Measurements from ENCODE around the gene TSC1. TPM values are rescaled to one million over a fixed set of nuclear protein-coding genes. Genes with fewer than 3 reads are reported as not detected.

TSC1 gene
- total RNA-seq, 1 donor from 2014 or later = 31.7 TPM

DNA sequence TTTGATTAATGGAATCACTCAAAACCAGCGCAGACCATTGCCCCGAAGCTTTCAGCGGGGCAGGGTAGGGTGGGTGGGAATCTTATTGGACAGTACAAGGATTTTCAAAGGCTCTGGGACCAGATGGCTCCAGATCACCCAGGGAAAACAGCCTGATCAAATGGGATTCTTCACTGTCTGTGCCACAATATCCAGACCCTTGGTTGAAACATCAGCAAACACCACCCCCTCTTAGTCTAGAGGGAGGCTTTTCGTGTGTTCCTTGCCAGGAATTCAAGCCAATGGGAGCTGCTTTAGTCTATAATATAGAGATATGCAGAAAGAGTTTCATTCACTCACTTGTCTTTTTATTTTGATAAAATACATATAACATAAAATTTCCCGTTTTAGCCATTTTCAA, 35.7 kb upstream of the TSC1 start:
- H3K27me3 ChIP-seq (ENCODE audit: control insufficient read depth, insufficient read depth, low read length) = peaks cover 37% of the 10 kb centered on the region
- TF ChIP-seq, protein P1, sequence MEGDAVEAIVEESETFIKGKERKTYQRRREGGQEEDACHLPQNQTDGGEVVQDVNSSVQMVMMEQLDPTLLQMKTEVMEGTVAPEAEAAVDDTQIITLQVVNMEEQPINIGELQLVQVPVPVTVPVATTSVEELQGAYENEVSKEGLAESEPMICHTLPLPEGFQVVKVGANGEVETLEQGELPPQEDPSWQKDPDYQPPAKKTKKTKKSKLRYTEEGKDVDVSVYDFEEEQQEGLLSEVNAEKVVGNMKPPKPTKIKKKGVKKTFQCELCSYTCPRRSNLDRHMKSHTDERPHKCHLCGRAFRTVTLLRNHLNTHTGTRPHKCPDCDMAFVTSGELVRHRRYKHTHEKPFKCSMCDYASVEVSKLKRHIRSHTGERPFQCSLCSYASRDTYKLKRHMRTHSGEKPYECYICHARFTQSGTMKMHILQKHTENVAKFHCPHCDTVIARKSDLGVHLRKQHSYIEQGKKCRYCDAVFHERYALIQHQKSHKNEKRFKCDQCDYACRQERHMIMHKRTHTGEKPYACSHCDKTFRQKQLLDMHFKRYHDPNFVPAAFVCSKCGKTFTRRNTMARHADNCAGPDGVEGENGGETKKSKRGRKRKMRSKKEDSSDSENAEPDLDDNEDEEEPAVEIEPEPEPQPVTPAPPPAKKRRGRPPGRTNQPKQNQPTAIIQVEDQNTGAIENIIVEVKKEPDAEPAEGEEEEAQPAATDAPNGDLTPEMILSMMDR (IDR thresholded peaks at IDR 0.05; ENCODE audit: insufficient read depth, low read length, poor library complexity, severe bottlenecking) = no peak
- no peak overlapping the region for H3K4me3 ChIP-seq (ENCODE audit: low read depth, low read length)
- H3K36me3 ChIP-seq (ENCODE audit: control insufficient read depth, insufficient read depth, low read length) = no peaks in the 10 kb centered on the region
- no peak for DNase-seq (ENCODE audit: low read depth)

DNA sequence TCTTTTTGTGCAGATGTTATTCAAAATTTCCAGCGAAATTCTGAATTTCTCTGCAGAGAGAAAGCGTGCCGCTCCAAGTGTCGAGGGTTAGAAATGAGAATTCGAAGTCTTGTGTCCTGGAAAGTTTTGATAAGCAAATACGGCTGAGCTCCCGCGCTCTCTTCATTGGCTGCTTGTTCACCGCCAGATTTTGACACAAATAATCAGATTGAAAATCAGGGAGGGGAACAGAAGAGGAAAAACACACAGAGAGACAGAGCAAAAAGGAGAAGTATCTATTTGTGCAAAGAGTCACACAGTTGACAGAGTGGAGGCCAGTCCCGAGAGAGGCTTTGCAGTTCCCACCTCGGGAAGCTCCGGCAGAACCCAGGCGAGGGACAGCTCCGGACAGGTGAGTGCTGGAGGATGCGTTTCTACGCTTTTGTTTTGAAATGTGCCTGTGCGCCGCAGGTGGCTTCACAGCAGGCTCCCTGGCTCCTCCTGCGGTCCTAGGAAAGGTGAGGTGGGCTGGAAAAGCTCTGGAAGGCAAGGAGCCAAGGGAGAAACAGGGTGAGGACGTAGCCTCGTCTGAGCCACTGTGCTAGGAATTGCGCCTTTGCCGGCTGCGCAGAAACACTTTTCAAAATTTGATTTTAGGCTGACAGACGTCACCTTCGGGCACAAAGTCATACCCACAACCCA, 34.2 kb upstream of the TSC1 start, which contains the start of gene GFI1B:
TSS of gene GFI1B (plus strand) at position 244 of the 681 bp plus-strand sequence. CDS start 7,985 bp downstream, outside the sequence.
- no peak for DNase-seq (ENCODE audit: low read depth)
- Histone ChIP-seq H3K36me3 (ENCODE audit: control insufficient read depth, insufficient read depth, low read length) (no peaks in the 10 kb centered on the region), H3K4me3 (ENCODE audit: low read depth, low read length) (no peak within 1 kb of the TSS), H3K27me3 (ENCODE audit: control insufficient read depth, insufficient read depth, low read length) (peaks cover 35% of the 10 kb centered on the region)
- TF ChIP-seq, protein P1 (IDR thresholded peaks at IDR 0.05; ENCODE audit: insufficient read depth, low read length, poor library complexity, severe bottlenecking) = no peak

DNA sequence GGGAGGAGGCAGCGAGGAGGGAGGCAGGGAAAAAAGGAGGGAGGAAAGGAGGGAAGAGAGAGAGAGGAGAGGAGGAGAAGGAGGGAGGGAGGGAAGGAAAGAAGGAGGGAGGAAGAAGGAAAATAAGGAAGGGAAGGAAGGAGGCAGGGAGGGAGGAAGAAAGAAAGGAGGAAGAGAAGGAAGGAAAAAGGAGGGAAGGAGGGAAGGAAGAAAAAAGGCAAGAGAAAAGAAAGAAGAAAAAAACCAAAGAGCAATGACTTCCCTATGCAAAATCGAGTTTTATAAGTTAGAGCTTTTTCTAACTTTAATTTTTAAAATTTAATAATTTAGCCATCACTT, 33.7 kb upstream of the TSC1 start:
- DNase-seq (ENCODE audit: low read depth) = no peak
- Histone ChIP-seq H3K36me3 (ENCODE audit: control insufficient read depth, insufficient read depth, low read length) (no peaks in the 10 kb centered on the region), H3K4me3 (ENCODE audit: low read depth, low read length) (no peak overlapping the region), H3K27me3 (ENCODE audit: control insufficient read depth, insufficient read depth, low read length) (peaks cover 40% of the 10 kb centered on the region)
- TF ChIP-seq, protein P1 (IDR thresholded peaks at IDR 0.05; ENCODE audit: insufficient read depth, low read length, poor library complexity, severe bottlenecking) = no peak

DNA sequence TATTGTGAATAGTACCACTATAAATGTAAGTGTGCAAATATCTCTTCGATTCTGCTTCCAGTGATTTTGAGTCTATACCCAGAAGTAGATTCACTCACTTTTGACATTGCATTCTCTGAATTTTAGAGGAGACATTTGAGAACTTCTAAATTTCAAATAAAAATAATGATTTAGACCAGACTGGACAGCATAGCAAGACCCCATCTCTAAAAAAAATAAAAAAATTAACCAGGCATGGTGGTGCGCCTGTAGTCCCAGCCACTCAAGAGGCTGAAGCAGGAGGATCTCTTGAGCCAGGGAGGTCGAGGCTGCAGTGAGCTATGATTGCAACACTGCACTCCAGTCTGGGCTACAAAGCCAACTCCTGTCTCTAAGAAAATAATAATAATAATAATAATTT, 32.2 kb upstream of the TSC1 start:
- no peaks in the 10 kb centered on the region for H3K36me3 ChIP-seq (ENCODE audit: control insufficient read depth, insufficient read depth, low read length)
- peaks cover 40% of the 10 kb centered on the region for H3K27me3 ChIP-seq (ENCODE audit: control insufficient read depth, insufficient read depth, low read length)
- no peak for DNase-seq (ENCODE audit: low read depth)
- H3K4me3 ChIP-seq (ENCODE audit: low read depth, low read length) = no peak overlapping the region
- TF ChIP-seq, protein P1 (IDR thresholded peaks at IDR 0.05; ENCODE audit: insufficient read depth, low read length, poor library complexity, severe bottlenecking) = no peak

DNA sequence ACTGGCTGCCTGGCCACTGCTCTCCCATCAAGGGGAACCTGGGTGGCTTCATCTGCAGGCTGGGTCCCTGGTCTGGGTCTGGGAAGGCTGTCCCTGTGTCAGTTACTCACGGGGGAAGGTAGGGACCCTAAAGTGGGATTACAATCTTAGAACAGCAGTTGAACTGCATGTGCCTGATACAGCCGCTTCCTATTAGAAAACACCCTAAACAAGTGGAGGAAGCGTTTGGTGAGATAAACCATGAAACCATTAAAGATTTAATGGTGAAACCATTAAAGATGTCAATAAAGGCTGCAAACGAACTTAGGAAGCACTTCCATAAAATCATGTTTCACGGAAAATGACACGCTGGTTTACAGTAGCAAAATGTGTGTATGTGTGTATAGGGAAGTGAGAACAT, 31.5 kb upstream of the TSC1 start:
- DNase-seq (ENCODE audit: low read depth) = no peak
- Histone ChIP-seq H3K4me3 (ENCODE audit: low read depth, low read length) (no peak overlapping the region), H3K27me3 (ENCODE audit: control insufficient read depth, insufficient read depth, low read length) (peaks cover 40% of the 10 kb centered on the region), H3K36me3 (ENCODE audit: control insufficient read depth, insufficient read depth, low read length) (no peaks in the 10 kb centered on the region)
- TF ChIP-seq, protein P1 (IDR thresholded peaks at IDR 0.05; ENCODE audit: insufficient read depth, low read length, poor library complexity, severe bottlenecking) = no peak

DNA sequence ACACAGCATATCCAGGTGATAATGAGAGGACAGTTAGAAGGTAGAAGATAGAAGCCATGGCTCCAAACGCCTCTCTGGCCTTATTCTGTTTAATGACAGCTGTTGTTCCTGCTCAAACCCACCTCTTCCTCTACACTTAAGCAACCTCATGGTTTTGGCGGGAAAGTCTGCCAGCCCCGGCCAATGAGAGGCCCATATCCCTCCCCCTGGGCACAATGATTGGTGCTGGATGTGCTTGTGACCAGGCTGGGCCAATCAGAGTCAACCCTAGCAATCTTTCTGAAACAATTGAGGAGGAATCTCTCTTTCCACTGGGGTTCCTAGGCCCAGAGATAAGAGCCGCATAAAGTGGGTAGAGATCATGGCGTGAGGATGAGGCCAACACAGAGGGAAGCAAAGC, 29.3 kb upstream of the TSC1 start:
- no peak for DNase-seq (ENCODE audit: low read depth)
- Histone ChIP-seq H3K36me3 (ENCODE audit: control insufficient read depth, insufficient read depth, low read length) (no peaks in the 10 kb centered on the region), H3K27me3 (ENCODE audit: control insufficient read depth, insufficient read depth, low read length) (peaks cover 27% of the 10 kb centered on the region), H3K4me3 (ENCODE audit: low read depth, low read length) (no peak overlapping the region)
- TF ChIP-seq, protein P1 (IDR thresholded peaks at IDR 0.05; ENCODE audit: insufficient read depth, low read length, poor library complexity, severe bottlenecking) = no peak

Measured in kidney epithelial cell (primary cell).